IMR-90 (cell line): ENCODE measurements around the gene PPBP. TPM values are rescaled to one million over a fixed set of nuclear protein-coding genes. Genes with fewer than 3 reads are reported as not detected.

Experiments
- ATAC-seq: fragments of 200-7000 bp; cut with Tn5 transposase; 2 replicates; pipeline ENCODE4 v1.9.1; 2020; ENCODE audit warnings: low read depth, mild to moderate bottlenecking, moderate library complexity
- BruUV-seq: library from RNA; stranded (reverse); fragments of 400-500 nt; replicated peaks from 2 replicates; lab custom pipeline; 2021; lab: Mats Ljungman, UMichigan
- CTCF ChIA-PET: fragments of 300-600 bp; formaldehyde crosslinking; extraction: SDS; loops from one replicate; lab custom pipeline; 2021; ENCODE audit warnings: antibody characterized with exemption; lab: Yijun Ruan, JAX
- POLR2A ChIA-PET: fragments of 300-600 bp; sonication (Branson Sonifier 250); formaldehyde crosslinking; loops from one replicate; lab custom pipeline; 2022; ENCODE audit warnings: antibody characterized with exemption; ENCODE audit not compliant: unreplicated experiment; lab: Charles Lee
- DNase-seq: peaks from one replicate; pipeline ENCODE4 v3.0.0; 2013
- H2AFZ ChIP-seq: replicated peaks from 2 replicates; pipeline ENCODE3; 2013; ENCODE audit warnings: low read length, mild to moderate bottlenecking; ENCODE audit not compliant: poor library complexity
- H2AK5ac ChIP-seq: 2 replicates; pipeline ENCODE4 v1.6.1; 2013; ENCODE audit warnings: low read depth, low read length, inconsistent platforms
- H2AK9ac ChIP-seq: replicated peaks from 2 replicates; pipeline ENCODE3; 2013; ENCODE audit warnings: mild to moderate bottlenecking, low read depth, low read length, moderate library complexity; ENCODE audit not compliant: poor library complexity
- H2BK120ac ChIP-seq: 2 replicates; pipeline ENCODE4 v1.6.1; 2013; ENCODE audit warnings: low read depth, low read length, inconsistent platforms
- H2BK15ac ChIP-seq: 3 replicates; pipeline ENCODE4 v1.6.1; 2013; ENCODE audit warnings: low read depth, low read length, inconsistent platforms
- H2BK20ac ChIP-seq: 2 replicates; pipeline ENCODE4 v1.6.1; 2013; ENCODE audit warnings: low read depth, mild to moderate bottlenecking, inconsistent platforms, low read length, moderate library complexity
- H2BK5ac ChIP-seq: 2 replicates; pipeline ENCODE4 v1.6.1; 2013; ENCODE audit warnings: mild to moderate bottlenecking, low read depth, low read length, inconsistent platforms; ENCODE audit not compliant: poor library complexity, severe bottlenecking
- H3K14ac ChIP-seq: replicated peaks from 2 replicates; pipeline ENCODE4 v1.6.1; 2013; ENCODE audit warnings: low read depth, low read length, inconsistent platforms
- H3K18ac ChIP-seq: 2 replicates; pipeline ENCODE4 v1.6.1; 2013; ENCODE audit warnings: low read depth, low read length, control low read depth
- H3K23ac ChIP-seq: 2 replicates; pipeline ENCODE4 v1.6.1; 2013; ENCODE audit warnings: low read depth, low read length, inconsistent platforms
- H3K27ac ChIP-seq: 2 replicates; pipeline ENCODE4 v1.5.1; 2013; ENCODE audit warnings: mild to moderate bottlenecking, control low read depth, low read length; ENCODE audit not compliant: insufficient read depth
- H3K27me3 ChIP-seq: 2 replicates; pipeline ENCODE4 v1.6.1; 2013; ENCODE audit warnings: low read length; ENCODE audit not compliant: control insufficient read depth, insufficient read depth
- H3K36me3 ChIP-seq: 2 replicates; pipeline ENCODE4 v1.6.1; 2013; ENCODE audit warnings: low read length, mixed read lengths; ENCODE audit not compliant: control insufficient read depth, insufficient read depth
- H3K4ac ChIP-seq: 2 replicates; pipeline ENCODE4 v1.6.1; 2013; ENCODE audit warnings: low read depth, low read length, inconsistent platforms
- H3K4me1 ChIP-seq: 2 replicates; pipeline ENCODE4 v1.6.1; 2013; ENCODE audit warnings: low read length, mixed read lengths; ENCODE audit not compliant: control insufficient read depth, insufficient read depth
- H3K4me2 ChIP-seq: 2 replicates; pipeline ENCODE4 v1.6.1; 2013; ENCODE audit warnings: low read depth, mild to moderate bottlenecking, control low read depth, low read length, moderate library complexity
- H3K4me3 ChIP-seq: 2 replicates; pipeline ENCODE4 v1.5.1; 2013; ENCODE audit warnings: low read depth, mild to moderate bottlenecking, control low read depth, low read length, moderate library complexity; ENCODE audit not compliant: insufficient read depth
- H3K56ac ChIP-seq: 2 replicates; pipeline ENCODE4 v1.6.1; 2013; ENCODE audit warnings: low read length, inconsistent platforms; ENCODE audit not compliant: insufficient read depth; ENCODE audit errors: extremely low read depth
- H3K79me1 ChIP-seq, 2 experiments: 2 replicates each; pipeline ENCODE4 v1.6.1; 2013; ENCODE audit warnings: low read length in 2 of 2, inconsistent platforms in 1 of 2, low read depth in 1 of 2
- H3K9ac ChIP-seq: 2 replicates; pipeline ENCODE4 v1.6.1; 2013; ENCODE audit warnings: low read depth, low read length, control low read depth
- H3K9me1 ChIP-seq: 2 replicates; pipeline ENCODE4 v1.6.1; 2013; ENCODE audit warnings: low read length, inconsistent platforms; ENCODE audit not compliant: insufficient read depth
- H3K9me3 ChIP-seq: 2 replicates; pipeline ENCODE4 v1.6.1; 2013; ENCODE audit warnings: low read length; ENCODE audit not compliant: control insufficient read depth, insufficient read depth
- H4K20me1 ChIP-seq: 2 replicates; pipeline ENCODE4 v1.6.1; 2013; ENCODE audit warnings: low read length, inconsistent platforms; ENCODE audit not compliant: insufficient read depth
- H4K5ac ChIP-seq: 2 replicates; pipeline ENCODE4 v1.6.1; 2013; ENCODE audit warnings: mild to moderate bottlenecking, low read depth, low read length, control low read depth
- H4K8ac ChIP-seq, 2 experiments: 2 replicates each; pipeline ENCODE4 v1.6.1; 2013; ENCODE audit warnings: low read depth in 2 of 2, low read length in 2 of 2, control low read depth in 1 of 2, inconsistent platforms in 1 of 2
- H4K91ac ChIP-seq: 2 replicates; pipeline ENCODE4 v1.6.1; 2013; ENCODE audit warnings: low read depth, low read length, inconsistent platforms; ENCODE audit not compliant: insufficient read depth
- POLR2A ChIP-seq: IDR thresholded peaks from 2 replicates; pipeline ENCODE4 v1.6.1; 2012; ENCODE audit warnings: mild to moderate bottlenecking, low read depth, low read length
- WGBS, 2 experiments: methylation state at CpG; one replicate each; pipeline versions ENCODE4 v1.1.5 to v1.1.7; 2013; ENCODE audit warnings: missing lambda C conversion rate in 2 of 2; ENCODE audit not compliant: insufficient read length in 1 of 2; ENCODE audit errors: extremely low coverage in 2 of 2; 5-methylcytosine and 5-hydroxymethylcytosine counted together
- dilution Hi-C: fragments of 300-500 bp; cut with HindIII; formaldehyde crosslinking; loops from one replicate; pipeline ENCODE4 v1.14.3; 2018; ENCODE audit warnings: low sequenced_read_pairs; ENCODE audit not compliant: unreplicated experiment
- in situ Hi-C: fragments of 300-500 bp; cut with MboI; formaldehyde crosslinking; loops from 3 replicates; pipeline ENCODE4 v1.14.3; 2019; ENCODE audit warnings: low sequenced_read_pairs, inconsistent platforms, mixed read lengths
- intact Hi-C: fragments of 100-400 bp; cut with micrococcal nuclease; formaldehyde crosslinking; loops from 2 replicates; pipeline ENCODE4 v1.10.0; 2022
- polyA plus RNA-seq, 3 experiments: library from polyadenylated mRNA; depleted of rRNA; stranded (reverse); fragments of >200 nt; gene quantifications; 2 replicates each; pipeline ENCODE4 v1.2.3, GENCODE V29; 2012; ENCODE audit warnings: low replicate concordance in 1 of 3
- total RNA-seq: library from RNA; depleted of rRNA; stranded (reverse); fragments of >200 nt; gene quantifications from 2 replicates; pipeline ENCODE4 v1.2.3, GENCODE V29; 2012
- TF ChIP-seq, protein P1 (sequence below): conservative IDR thresholded peaks from 2 replicates; pipeline ENCODE4 v1.5.1; 2012; ENCODE audit warnings: mild to moderate bottlenecking, low read depth, low read length, improper control_type of control experiment

The PPBP gene
- total and polyA plus RNA-seq, 2 of the 4 experiments (the other 2 are of a cell fraction): not detected

- H4K5ac ChIP-seq: no peak overlapping the region
- H3K56ac ChIP-seq: no peak overlapping the region
- H3K36me3 ChIP-seq: no peaks in the 10 kb centered on the region
- dilution Hi-C loops: no loop called here
- no TSS peak for BruUV-seq
- WGBS, 2 experiments: 5% methylated on average over 27 of the region's 49 CpGs; no CpG with 5 or more reads in 1 of the 2 experiments
- ChIA-PET POLR2A (no interaction called here), CTCF (no interaction called here)
- no peak overlapping the region for H2AFZ ChIP-seq
- no peak overlapping the region for H2BK120ac ChIP-seq
- no peak overlapping the region for H3K9ac ChIP-seq
- H3K4me2 ChIP-seq: peak overlapping the region; percentile 51; the same call in 1 of the 2 replicates
- no peak overlapping the region for H2BK15ac ChIP-seq
- no peak overlapping the region for H3K14ac ChIP-seq
- H3K18ac ChIP-seq: no peak overlapping the region
- peak overlapping the region; percentile 1; the same call in 1 of the 2 replicates for H3K4me3 ChIP-seq
- in situ Hi-C loops: no loop called here
- H3K9me3 ChIP-seq: no peaks in the 10 kb centered on the region
- H4K8ac ChIP-seq: no peak overlapping the region
- intact Hi-C loops: no loop called here
- no peak overlapping the region for H3K4ac ChIP-seq
- no peaks in the 10 kb centered on the region for H4K20me1 ChIP-seq
- no peak overlapping the region for H2BK5ac ChIP-seq
- H3K9me1 ChIP-seq: no peaks in the 10 kb centered on the region
- DNase-seq (no peak), ATAC-seq (peak; percentile 66)
- H2BK20ac ChIP-seq: no peak overlapping the region
- no peak overlapping the region for H2AK5ac ChIP-seq
- TF ChIP-seq, protein P1, sequence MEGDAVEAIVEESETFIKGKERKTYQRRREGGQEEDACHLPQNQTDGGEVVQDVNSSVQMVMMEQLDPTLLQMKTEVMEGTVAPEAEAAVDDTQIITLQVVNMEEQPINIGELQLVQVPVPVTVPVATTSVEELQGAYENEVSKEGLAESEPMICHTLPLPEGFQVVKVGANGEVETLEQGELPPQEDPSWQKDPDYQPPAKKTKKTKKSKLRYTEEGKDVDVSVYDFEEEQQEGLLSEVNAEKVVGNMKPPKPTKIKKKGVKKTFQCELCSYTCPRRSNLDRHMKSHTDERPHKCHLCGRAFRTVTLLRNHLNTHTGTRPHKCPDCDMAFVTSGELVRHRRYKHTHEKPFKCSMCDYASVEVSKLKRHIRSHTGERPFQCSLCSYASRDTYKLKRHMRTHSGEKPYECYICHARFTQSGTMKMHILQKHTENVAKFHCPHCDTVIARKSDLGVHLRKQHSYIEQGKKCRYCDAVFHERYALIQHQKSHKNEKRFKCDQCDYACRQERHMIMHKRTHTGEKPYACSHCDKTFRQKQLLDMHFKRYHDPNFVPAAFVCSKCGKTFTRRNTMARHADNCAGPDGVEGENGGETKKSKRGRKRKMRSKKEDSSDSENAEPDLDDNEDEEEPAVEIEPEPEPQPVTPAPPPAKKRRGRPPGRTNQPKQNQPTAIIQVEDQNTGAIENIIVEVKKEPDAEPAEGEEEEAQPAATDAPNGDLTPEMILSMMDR: no peak
- no peak for TF ChIP-seq POLR2A
- no peak overlapping the region for H3K27ac ChIP-seq
- peaks cover 54% of the 10 kb centered on the region for H3K27me3 ChIP-seq
- H3K79me1 ChIP-seq: no peaks in the 10 kb centered on the region
- no peak overlapping the region for H2AK9ac ChIP-seq
- no peaks in the 10 kb centered on the region for H3K4me1 ChIP-seq
- H4K91ac ChIP-seq: no peak overlapping the region
- no peak overlapping the region for H3K23ac ChIP-seq
Measured at GRCh38 chr4:73944061-73944875, 43.7 kb downstream of the PPBP start.
